Measurements from ENCODE around the gene PIR. TPM values are rescaled to one million over a fixed set of nuclear protein-coding genes. Genes with fewer than 3 reads are reported as not detected.
A peak's percentile ranks its signal among the peaks of the same experiment; 100 is the strongest.

Gene PIR
- total and polyA plus RNA-seq, 9 of the 15 experiments (the other 6 are each of a cell fraction or from before 2014, with no cell fraction given), result 7.5 to 29.8 (median 11.5) TPM

GRCh38 chrX:15416133-15416993 lies 76.8 kb downstream of the PIR start:
- no peak for DNase-seq (ENCODE audit: extremely low read depth in 1 of 4, low spot score in 3 of 4)
- BruUV-seq (replicated peaks), result no TSS peak
- ATAC-seq, result peak; percentile 78
- TF ChIP-seq SMARCA5 (IDR thresholded peaks at IDR 0.05), result no peak
- no peak for TF ChIP-seq ZNF124 (CRISPR knock-in tag; IDR thresholded peaks at IDR 0.05)
- TF ChIP-seq ASH1L (IDR thresholded peaks at IDR 0.05; ENCODE audit: borderline replicate concordance, low read depth, partially characterized antibody), result no peak
- TF ChIP-seq TAF9B (IDR thresholded peaks at IDR 0.05; ENCODE audit: partially characterized antibody), result no peak
- TF ChIP-seq MEF2A (IDR thresholded peaks at IDR 0.05; ENCODE audit: control insufficient read depth, low read depth, low read length), result no peak
- TF ChIP-seq MNT (conservative IDR thresholded peaks at IDR 0.05), result no peak
- TF ChIP-seq PTRF (tag; IDR thresholded peaks at IDR 0.05), result no peak
- TF ChIP-seq, protein P1, sequence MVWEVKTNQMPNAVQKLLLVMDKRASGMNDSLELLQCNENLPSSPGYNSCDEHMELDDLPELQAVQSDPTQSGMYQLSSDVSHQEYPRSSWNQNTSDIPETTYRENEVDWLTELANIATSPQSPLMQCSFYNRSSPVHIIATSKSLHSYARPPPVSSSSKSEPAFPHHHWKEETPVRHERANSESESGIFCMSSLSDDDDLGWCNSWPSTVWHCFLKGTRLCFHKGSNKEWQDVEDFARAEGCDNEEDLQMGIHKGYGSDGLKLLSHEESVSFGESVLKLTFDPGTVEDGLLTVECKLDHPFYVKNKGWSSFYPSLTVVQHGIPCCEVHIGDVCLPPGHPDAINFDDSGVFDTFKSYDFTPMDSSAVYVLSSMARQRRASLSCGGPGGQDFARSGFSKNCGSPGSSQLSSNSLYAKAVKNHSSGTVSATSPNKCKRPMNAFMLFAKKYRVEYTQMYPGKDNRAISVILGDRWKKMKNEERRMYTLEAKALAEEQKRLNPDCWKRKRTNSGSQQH (CRISPR knock-in tag; IDR thresholded peaks at IDR 0.05), result no peak
- no peak for TF ChIP-seq TEAD4 (IDR thresholded peaks at IDR 0.05; ENCODE audit: low read length)
- no peak for TF ChIP-seq TEAD4 (CRISPR knock-in tag; IDR thresholded peaks at IDR 0.05; ENCODE audit: borderline replicate concordance)
- no peak for TF ChIP-seq ZFPM2 (CRISPR knock-in tag; IDR thresholded peaks at IDR 0.05)
- no peak for TF ChIP-seq THRA (IDR thresholded peaks at IDR 0.05)
- TF ChIP-seq ZNF695 (CRISPR knock-in tag; IDR thresholded peaks at IDR 0.05), result no peak
- no peak for TF ChIP-seq RBM15 (IDR thresholded peaks at IDR 0.05; ENCODE audit: insufficient read depth, low read length)
- TF ChIP-seq ZNF143 (CRISPR knock-in tag; IDR thresholded peaks at IDR 0.05), result no peak
- no peak for TF ChIP-seq ZFP1 (CRISPR knock-in tag; IDR thresholded peaks at IDR 0.05)
- no peak for TF ChIP-seq PCBP1 (IDR thresholded peaks at IDR 0.05; ENCODE audit: low read depth, low read length, poor library complexity, severe bottlenecking)

More at GRCh38 chrX:15416133-15416993, 76.8 kb downstream of the PIR start:
- intact Hi-C loops (cut with micrococcal nuclease), result no loop called here
- no peaks in the 10 kb centered on the region for H4K20me1 ChIP-seq (replicated peaks; ENCODE audit: control insufficient read depth, insufficient read depth, low read length)
- WGBS (ENCODE audit: insufficient coverage, low coverage, missing lambda C conversion rate), result 29% methylated on average over 10 of the region's 10 CpGs
- FAIRE-seq, result no peak
- H3K9me1 ChIP-seq (ENCODE audit: control insufficient read depth, insufficient read depth, low read length), result no peaks in the 10 kb centered on the region
- ChIA-PET CTCF (ENCODE audit: low intra/inter-chr PET ratio) (no interaction called here), POLR2A (no interaction called here)
- in situ Hi-C loops (cut with MboI), result no loop called here
- H3K9me3 ChIP-seq (replicated peaks; ENCODE audit: control insufficient read depth, insufficient read depth, low read depth, low read length), result no peaks in the 10 kb centered on the region
- H3K36me3 ChIP-seq (ENCODE audit: control insufficient read depth, insufficient read depth, low read length), result no peaks in the 10 kb centered on the region
- H3K4me3 ChIP-seq, result no peak overlapping the region
- no peak overlapping the region for H3K9ac ChIP-seq (ENCODE audit: insufficient read depth in 1 of 2, low read depth in 2 of 2, low read length in 2 of 2)
- no peaks in the 10 kb centered on the region for H3K4me1 ChIP-seq (replicated peaks in 1 of 2; ENCODE audit: control insufficient read depth in 2 of 2, insufficient read depth in 2 of 2, low read length in 2 of 2)
- H3K27me3 ChIP-seq (ENCODE audit: control insufficient read depth in 2 of 2, insufficient read depth in 2 of 2, low read length in 2 of 2), result no peaks in the 10 kb centered on the region
- H3K79me2 ChIP-seq (ENCODE audit: control insufficient read depth, insufficient read depth, low read length), result no peaks in the 10 kb centered on the region
- no peak overlapping the region for H3K4me2 ChIP-seq (ENCODE audit: insufficient read depth, low read length)
- no peak overlapping the region for H2AFZ ChIP-seq (ENCODE audit: low read depth, low read length)
- no peak overlapping the region for H3K27ac ChIP-seq (ENCODE audit: extremely low read depth, low read depth, low read length)
